ENCODE measurements around the gene KREMEN2.
A peak's percentile ranks its signal among the peaks of the same experiment; 100 is the strongest.

The KREMEN2 gene

GRCh38 chr16:3013491-3013951 is 49.4 kb downstream of the KREMEN2 start:
- no peaks in the 10 kb centered on the region for H3K9me3 ChIP-seq (replicated peaks in 1 of 2; ENCODE audit: control insufficient read depth in 2 of 2, insufficient read depth in 1 of 2, low read depth in 1 of 2, low read length in 2 of 2)

GRCh38 chr16:3013998-3014690 is 50.1 kb downstream of the KREMEN2 start:
- peaks cover 9 to 75% (median 47%) of the 10 kb centered on the region in 3 experiments for H3K27me3 ChIP-seq (ENCODE audit: control insufficient read depth in 3 of 3, insufficient read depth in 3 of 3, low read depth in 1 of 3, low read length in 3 of 3)

More at GRCh38 chr16:3013491-3013951, 49.4 kb downstream of the KREMEN2 start:
- H2BK12ac ChIP-seq (ENCODE audit: low read length), result peak overlapping the region; percentile 58
- H2BK120ac ChIP-seq (ENCODE audit: low read depth, low read length), result peak overlapping the region; percentile 31
- H3K14ac ChIP-seq (ENCODE audit: low read length), result peak overlapping the region; percentile 89
- peak overlapping the region; percentile 30 for H4K91ac ChIP-seq (ENCODE audit: low read depth, low read length, poor library complexity)
- WGBS, 2 donors (ENCODE audit: extremely low coverage in 2 of 2, insufficient read length in 2 of 2, insufficient replicate concordance in 1 of 2), result no CpG with 5 or more reads among the region's 27 CpGs
- H3K9ac ChIP-seq (ENCODE audit: low read depth, low read length, poor library complexity), result peak overlapping the region; percentile 44
- H3K27ac ChIP-seq (replicated peaks; ENCODE audit: low read length), result no peak overlapping the region
- peaks cover 13 to 75% (median 54%) of the 10 kb centered on the region in 3 experiments for H3K27me3 ChIP-seq (ENCODE audit: control insufficient read depth in 3 of 3, insufficient read depth in 3 of 3, low read depth in 1 of 3, low read length in 3 of 3)
- peaks cover 3% of the 10 kb centered on the region for H3K79me1 ChIP-seq (ENCODE audit: low read depth, low read length)
- peak overlapping the region; percentile 80 for H3K18ac ChIP-seq (ENCODE audit: low read length)
- peaks cover 14 to 16% of the 10 kb centered on the region in 2 donors for H3K4me1 ChIP-seq (ENCODE audit: control insufficient read depth in 2 of 2, insufficient read depth in 1 of 2, low read depth in 1 of 2, low read length in 2 of 2)
- H3K4me3 ChIP-seq (ENCODE audit: low read length in 2 of 2), result peak overlapping the region in 1 of 2 donors; percentile 15
- peak overlapping the region; percentile 97 for H3K23ac ChIP-seq (ENCODE audit: low read depth, low read length, poor library complexity)
- H2BK5ac ChIP-seq (ENCODE audit: low read length), result peak overlapping the region; percentile 82
- peak overlapping the region; percentile 90 for H2AK5ac ChIP-seq (ENCODE audit: low read depth, low read length)
- no peak overlapping the region for H2AFZ ChIP-seq (ENCODE audit: low read length)
- peak overlapping the region; percentile 66 for H3K4ac ChIP-seq (ENCODE audit: low read length)
- no peaks in the 10 kb centered on the region for H3K36me3 ChIP-seq (replicated peaks in 1 of 2; ENCODE audit: control insufficient read depth in 2 of 2, insufficient read depth in 2 of 2, low read length in 2 of 2)
- peak overlapping the region; percentile 49 for H2BK15ac ChIP-seq (ENCODE audit: low read length)
- no peak for DNase-seq (ENCODE audit: low spot score)
- H4K8ac ChIP-seq (ENCODE audit: low read depth, low read length), result no peak overlapping the region
- H3K4me2 ChIP-seq (ENCODE audit: insufficient read depth, low read length, poor library complexity, severe bottlenecking), result no peak overlapping the region

GRCh38 chr16:3014971-3015370 is 50.9 kb downstream of the KREMEN2 start:
- Histone ChIP-seq H3K4me3 (ENCODE audit: low read length in 2 of 2) (no peak overlapping the region), H2AK5ac (ENCODE audit: low read depth, low read length) (peak overlapping the region; percentile 46), H3K9me3 (replicated peaks in 1 of 2; ENCODE audit: control insufficient read depth in 2 of 2, insufficient read depth in 1 of 2, low read depth in 1 of 2, low read length in 2 of 2) (no peaks in the 10 kb centered on the region), H3K18ac (ENCODE audit: low read length) (no peak overlapping the region), H3K27me3 (ENCODE audit: control insufficient read depth in 3 of 3, insufficient read depth in 3 of 3, low read depth in 1 of 3, low read length in 3 of 3) (peaks cover 9 to 68% (median 40%) of the 10 kb centered on the region in 3 experiments), H3K14ac (ENCODE audit: low read length) (no peak overlapping the region), H3K4me2 (ENCODE audit: insufficient read depth, low read length, poor library complexity, severe bottlenecking) (no peak overlapping the region), H2AFZ (ENCODE audit: low read length) (no peak overlapping the region), H2BK12ac (ENCODE audit: low read length) (no peak overlapping the region), H3K23ac (ENCODE audit: low read depth, low read length, poor library complexity) (no peak overlapping the region), H4K8ac (ENCODE audit: low read depth, low read length) (no peak overlapping the region), H4K91ac (ENCODE audit: low read depth, low read length, poor library complexity) (no peak overlapping the region), H2BK120ac (ENCODE audit: low read depth, low read length) (no peak overlapping the region), H3K79me1 (ENCODE audit: low read depth, low read length) (peaks cover 6% of the 10 kb centered on the region), H3K4ac (ENCODE audit: low read length) (no peak overlapping the region), H3K4me1 (ENCODE audit: control insufficient read depth in 2 of 2, insufficient read depth in 1 of 2, low read depth in 1 of 2, low read length in 2 of 2) (peaks cover 5 to 14% of the 10 kb centered on the region in 2 donors), H2BK15ac (ENCODE audit: low read length) (no peak overlapping the region), H2BK5ac (ENCODE audit: low read length) (no peak overlapping the region), H3K27ac (replicated peaks; ENCODE audit: low read length) (no peak overlapping the region), H3K9ac (ENCODE audit: low read depth, low read length, poor library complexity) (no peak overlapping the region), H3K36me3 (replicated peaks in 1 of 2; ENCODE audit: control insufficient read depth in 2 of 2, insufficient read depth in 2 of 2, low read length in 2 of 2) (no peaks in the 10 kb centered on the region)
- DNase-seq (ENCODE audit: low spot score), result no peak
- WGBS, 2 donors (ENCODE audit: extremely low coverage in 2 of 2, insufficient read length in 2 of 2, insufficient replicate concordance in 1 of 2), result no CpG with 5 or more reads among the region's 6 CpGs

More at GRCh38 chr16:3013998-3014690, 50.1 kb downstream of the KREMEN2 start:
- no peak overlapping the region for H3K4ac ChIP-seq (ENCODE audit: low read length)
- peak overlapping the region; percentile 64 for H3K18ac ChIP-seq (ENCODE audit: low read length)
- peaks cover 11 to 14% of the 10 kb centered on the region in 2 donors for H3K4me1 ChIP-seq (ENCODE audit: control insufficient read depth in 2 of 2, insufficient read depth in 1 of 2, low read depth in 1 of 2, low read length in 2 of 2)
- H2BK5ac ChIP-seq (ENCODE audit: low read length), result peak overlapping the region; percentile 82
- no peak overlapping the region for H3K4me3 ChIP-seq (ENCODE audit: low read length in 2 of 2)
- H3K14ac ChIP-seq (ENCODE audit: low read length), result no peak overlapping the region
- no CpG with 5 or more reads among the region's 12 CpGs for WGBS, 2 donors (ENCODE audit: extremely low coverage in 2 of 2, insufficient read length in 2 of 2, insufficient replicate concordance in 1 of 2)
- DNase-seq (ENCODE audit: low spot score), result no peak
- no peak overlapping the region for H3K9ac ChIP-seq (ENCODE audit: low read depth, low read length, poor library complexity)
- H3K27ac ChIP-seq (replicated peaks; ENCODE audit: low read length), result no peak overlapping the region
- no peak overlapping the region for H3K4me2 ChIP-seq (ENCODE audit: insufficient read depth, low read length, poor library complexity, severe bottlenecking)
- no peak overlapping the region for H4K8ac ChIP-seq (ENCODE audit: low read depth, low read length)
- peak overlapping the region; percentile 81 for H2BK15ac ChIP-seq (ENCODE audit: low read length)
- peak overlapping the region; percentile 90 for H2AK5ac ChIP-seq (ENCODE audit: low read depth, low read length)
- H3K23ac ChIP-seq (ENCODE audit: low read depth, low read length, poor library complexity), result peak overlapping the region; percentile 97
- peak overlapping the region; percentile 31 for H2BK120ac ChIP-seq (ENCODE audit: low read depth, low read length)
- H3K36me3 ChIP-seq (replicated peaks in 1 of 2; ENCODE audit: control insufficient read depth in 2 of 2, insufficient read depth in 2 of 2, low read length in 2 of 2), result no peaks in the 10 kb centered on the region
- no peak overlapping the region for H2BK12ac ChIP-seq (ENCODE audit: low read length)
- no peaks in the 10 kb centered on the region for H3K9me3 ChIP-seq (replicated peaks in 1 of 2; ENCODE audit: control insufficient read depth in 2 of 2, insufficient read depth in 1 of 2, low read depth in 1 of 2, low read length in 2 of 2)
- H3K79me1 ChIP-seq (ENCODE audit: low read depth, low read length), result peaks cover 3% of the 10 kb centered on the region
- H2AFZ ChIP-seq (ENCODE audit: low read length), result no peak overlapping the region
- H4K91ac ChIP-seq (ENCODE audit: low read depth, low read length, poor library complexity), result no peak overlapping the region

GRCh38 chr16:3015865-3016521 is 51.9 kb downstream of the KREMEN2 start:
- peaks cover 9 to 60% (median 35%) of the 10 kb centered on the region in 3 experiments for H3K27me3 ChIP-seq (ENCODE audit: control insufficient read depth in 3 of 3, insufficient read depth in 3 of 3, low read depth in 1 of 3, low read length in 3 of 3)
- peak overlapping the region; percentile 84 for H2BK12ac ChIP-seq (ENCODE audit: low read length)
- H2BK120ac ChIP-seq (ENCODE audit: low read depth, low read length), result no peak overlapping the region
- H3K4me2 ChIP-seq (ENCODE audit: insufficient read depth, low read length, poor library complexity, severe bottlenecking), result no peak overlapping the region
- H4K8ac ChIP-seq (ENCODE audit: low read depth, low read length), result no peak overlapping the region
- no peak overlapping the region for H2BK5ac ChIP-seq (ENCODE audit: low read length)
- H4K91ac ChIP-seq (ENCODE audit: low read depth, low read length, poor library complexity), result no peak overlapping the region
- H3K79me1 ChIP-seq (ENCODE audit: low read depth, low read length), result peaks cover 6% of the 10 kb centered on the region
- no peak overlapping the region for H3K9ac ChIP-seq (ENCODE audit: low read depth, low read length, poor library complexity)
- no CpG with 5 or more reads among the region's 13 CpGs for WGBS, 2 donors (ENCODE audit: extremely low coverage in 2 of 2, insufficient read length in 2 of 2, insufficient replicate concordance in 1 of 2)
- H3K9me3 ChIP-seq (replicated peaks in 1 of 2; ENCODE audit: control insufficient read depth in 2 of 2, insufficient read depth in 1 of 2, low read depth in 1 of 2, low read length in 2 of 2), result no peaks in the 10 kb centered on the region
- no peak overlapping the region for H3K23ac ChIP-seq (ENCODE audit: low read depth, low read length, poor library complexity)
- no peak overlapping the region for H2AK5ac ChIP-seq (ENCODE audit: low read depth, low read length)
- H3K4me3 ChIP-seq (ENCODE audit: low read length in 2 of 2), result no peak overlapping the region
- H3K36me3 ChIP-seq (replicated peaks in 1 of 2; ENCODE audit: control insufficient read depth in 2 of 2, insufficient read depth in 2 of 2, low read length in 2 of 2), result no peaks in the 10 kb centered on the region
- H3K4me1 ChIP-seq (ENCODE audit: control insufficient read depth in 2 of 2, insufficient read depth in 1 of 2, low read depth in 1 of 2, low read length in 2 of 2), result peaks cover 2 to 13% of the 10 kb centered on the region in 2 donors
- no peak overlapping the region for H2AFZ ChIP-seq (ENCODE audit: low read length)
- no peak overlapping the region for H3K14ac ChIP-seq (ENCODE audit: low read length)
- no peak overlapping the region for H3K4ac ChIP-seq (ENCODE audit: low read length)
- no peak overlapping the region for H3K27ac ChIP-seq (replicated peaks; ENCODE audit: low read length)
- no peak for DNase-seq (ENCODE audit: low spot score)
- H3K18ac ChIP-seq (ENCODE audit: low read length), result peak overlapping the region; percentile 22
- H2BK15ac ChIP-seq (ENCODE audit: low read length), result no peak overlapping the region

All from neuronal stem cell (in vitro differentiated cells).